ENCODE data around the gene OGFOD3. TPM values are rescaled to one million over a fixed set of nuclear protein-coding genes. Genes with fewer than 3 reads are reported as not detected.
"Not testable (repeated sequence)": the region's sequence is repeated elsewhere in the genome, so short reads cannot be mapped to it uniquely, and the experiment has no call there.

The OGFOD3 gene
- total and polyA plus RNA-seq, 2 donors = 10.0 to 31.5 TPM

DNA sequence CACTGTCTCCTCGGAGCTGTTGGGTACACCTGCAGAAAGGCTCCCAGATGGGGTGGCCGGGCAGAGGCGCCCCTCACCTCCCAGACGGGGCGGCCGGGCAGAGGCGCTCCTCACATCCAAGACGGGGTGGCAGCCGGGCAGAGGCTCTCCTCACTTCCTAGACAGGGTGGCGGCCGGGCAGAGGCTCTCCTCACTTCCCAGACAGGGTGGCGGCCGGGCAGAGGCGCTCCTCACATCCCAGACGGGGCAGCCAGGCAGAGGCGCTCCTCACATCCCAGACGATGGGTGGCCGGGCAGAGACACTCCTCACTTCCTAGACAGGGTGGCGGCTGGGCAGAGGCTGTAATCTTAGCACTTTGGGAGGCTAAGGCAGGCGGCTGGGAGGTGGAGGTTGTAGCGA, 35.3 kb upstream of the OGFOD3 start:
- 96% methylated on average over 21 of the region's 21 CpGs for WGBS
- H3K27ac ChIP-seq (ENCODE audit: low read depth) = not testable (repeated sequence)

DNA sequence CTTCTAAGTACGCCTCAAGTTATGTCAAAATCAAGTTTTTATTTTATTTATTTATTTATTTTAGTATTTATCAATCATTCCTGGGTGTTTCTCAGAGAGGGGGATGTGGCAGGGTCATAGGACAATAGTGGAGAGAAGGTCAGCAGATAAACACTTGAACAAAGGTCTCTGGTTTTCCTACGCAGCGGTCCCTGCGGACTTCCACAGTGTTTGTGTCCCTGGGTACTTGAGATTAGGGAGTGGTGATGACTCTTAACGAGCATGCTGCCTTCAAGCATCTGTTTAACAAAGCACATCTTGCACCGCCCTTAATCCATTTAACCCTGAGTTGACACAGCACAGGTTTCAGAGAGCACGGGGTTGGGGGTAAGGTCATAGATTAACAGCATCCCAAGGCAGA, 34.8 kb upstream of the OGFOD3 start:
- H3K36me3 ChIP-seq (ENCODE audit: insufficient read depth); H3K4me1 ChIP-seq (ENCODE audit: insufficient read depth); H3K4me3 ChIP-seq (ENCODE audit: low read depth, low read length); DNase-seq (ENCODE audit: extremely low spot score); H3K27ac ChIP-seq (ENCODE audit: low read depth): not testable (repeated sequence)
- 86% methylated on average over 7 of the region's 7 CpGs for WGBS

More for the DNA sequence above, 35.3 kb upstream of the OGFOD3 start:
- DNase-seq (ENCODE audit: extremely low spot score); H3K4me3 ChIP-seq (ENCODE audit: low read depth, low read length); H3K4me1 ChIP-seq (ENCODE audit: insufficient read depth); H3K36me3 ChIP-seq (ENCODE audit: insufficient read depth): not testable (repeated sequence)

DNA sequence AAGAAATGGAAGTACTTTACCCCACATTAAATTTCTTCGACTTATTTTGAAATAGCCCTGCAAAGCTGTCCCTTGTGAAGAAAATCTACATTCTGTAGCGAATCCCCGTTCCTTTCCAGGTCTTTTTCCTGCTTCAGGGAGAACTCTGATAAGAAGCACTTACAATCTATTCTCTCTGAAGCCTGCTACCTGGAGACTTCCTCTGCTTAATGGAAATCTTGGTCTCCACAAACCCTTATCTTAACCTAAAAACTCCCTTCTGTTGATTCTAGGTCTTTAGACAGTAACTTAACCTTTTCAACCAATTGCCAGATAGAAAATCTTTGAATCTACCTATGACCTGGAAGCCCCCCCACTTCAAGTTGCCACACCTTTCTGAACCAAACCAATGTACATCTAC, 33.8 kb upstream of the OGFOD3 start:
- Histone ChIP-seq H3K4me3 (ENCODE audit: low read depth, low read length) (no peak overlapping the region), H3K4me1 (ENCODE audit: insufficient read depth) (no peaks in the 10 kb centered on the region), H3K36me3 (ENCODE audit: insufficient read depth) (no peaks in the 10 kb centered on the region), H3K27ac (ENCODE audit: low read depth) (no peak overlapping the region)
- DNase-seq (ENCODE audit: extremely low spot score) = no peak
- 95% methylated on average over 3 of the region's 3 CpGs for WGBS

DNA sequence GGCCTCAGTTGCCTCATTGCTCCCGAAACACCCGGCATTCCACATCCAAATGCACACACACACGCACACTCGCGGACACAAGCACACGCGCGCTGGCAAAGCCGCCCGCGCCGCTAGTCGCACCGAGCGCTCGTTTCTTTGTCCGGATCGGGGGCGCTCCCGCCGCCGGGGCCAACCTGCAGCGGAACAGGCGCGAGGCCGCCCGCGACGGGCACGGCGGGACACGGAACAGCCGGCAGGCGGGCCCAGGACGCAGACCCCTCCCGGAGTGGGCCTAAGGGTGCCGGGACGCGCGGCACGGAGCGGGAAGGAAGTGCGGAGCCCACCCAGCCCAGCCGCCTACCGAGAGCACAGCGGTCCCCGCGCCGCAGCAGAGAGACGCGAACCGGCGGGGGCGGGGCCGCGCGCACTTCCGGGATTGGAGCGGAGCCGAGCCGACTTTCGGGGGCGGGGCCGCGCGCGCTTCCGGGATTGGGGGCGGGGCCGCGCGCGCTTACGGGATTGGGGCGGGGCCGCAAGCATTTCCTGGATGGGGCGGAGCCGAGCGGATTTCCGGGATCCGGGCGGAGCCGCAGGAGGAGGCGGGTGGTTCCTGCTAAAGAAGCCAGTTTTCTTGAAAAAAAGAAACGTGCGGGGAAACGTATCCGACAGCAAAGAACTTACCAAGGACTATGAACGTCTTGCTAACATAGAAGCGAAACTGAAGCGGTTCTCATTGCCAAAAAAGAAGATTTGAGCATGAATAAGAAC, 32.1 kb upstream of the OGFOD3 start, which contains the start of gene CYBC1:
CYBC1 (minus strand) TSS at position 396 of the 750 bp plus-strand sequence. CDS start 1,498 bp downstream, outside the sequence.
- Histone ChIP-seq H3K4me3 (ENCODE audit: low read depth, low read length) (peak within 1 kb of the TSS; percentile 93), H3K36me3 (ENCODE audit: insufficient read depth) (no peaks in the 10 kb centered on the region), H3K27ac (ENCODE audit: low read depth) (peak within 1 kb of the TSS; percentile 82), H3K4me1 (ENCODE audit: insufficient read depth) (no peaks in the 10 kb centered on the region)
- WGBS = under 1% methylated on average over 91 of the region's 91 CpGs
- DNase-seq (ENCODE audit: extremely low spot score) = peak; percentile 90

DNA sequence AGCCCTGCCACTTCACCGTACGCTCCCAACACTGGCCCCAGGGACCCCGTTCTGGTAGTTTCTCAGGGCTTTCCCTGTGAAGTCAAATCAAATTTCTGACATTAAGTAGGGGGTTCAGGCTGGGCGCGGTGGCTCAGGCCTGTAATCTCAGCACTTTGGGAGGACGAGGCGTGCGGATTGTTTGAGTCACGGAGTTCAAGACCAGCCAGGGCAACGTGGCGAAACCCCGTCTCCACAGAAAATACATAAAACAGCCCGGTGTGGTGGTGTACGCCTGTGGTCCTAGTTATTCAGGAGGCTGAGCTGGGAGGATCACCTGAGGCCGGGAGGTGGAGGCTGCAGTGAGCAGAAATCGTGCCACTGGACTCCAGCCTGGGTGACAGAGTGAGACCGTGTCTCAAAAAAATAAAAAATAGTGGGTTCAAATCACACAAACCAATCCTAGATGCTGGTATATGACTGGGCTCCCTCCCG, 31.5 kb upstream of the OGFOD3 start:
- no peak for DNase-seq (ENCODE audit: extremely low spot score)
- Histone ChIP-seq H3K4me1 (ENCODE audit: insufficient read depth) (no peaks in the 10 kb centered on the region), H3K27ac (ENCODE audit: low read depth) (peak overlapping the region; percentile 16), H3K4me3 (ENCODE audit: low read depth, low read length) (peak overlapping the region; percentile 93), H3K36me3 (ENCODE audit: insufficient read depth) (no peaks in the 10 kb centered on the region)
- 56% methylated on average over 18 of the region's 18 CpGs for WGBS

DNA sequence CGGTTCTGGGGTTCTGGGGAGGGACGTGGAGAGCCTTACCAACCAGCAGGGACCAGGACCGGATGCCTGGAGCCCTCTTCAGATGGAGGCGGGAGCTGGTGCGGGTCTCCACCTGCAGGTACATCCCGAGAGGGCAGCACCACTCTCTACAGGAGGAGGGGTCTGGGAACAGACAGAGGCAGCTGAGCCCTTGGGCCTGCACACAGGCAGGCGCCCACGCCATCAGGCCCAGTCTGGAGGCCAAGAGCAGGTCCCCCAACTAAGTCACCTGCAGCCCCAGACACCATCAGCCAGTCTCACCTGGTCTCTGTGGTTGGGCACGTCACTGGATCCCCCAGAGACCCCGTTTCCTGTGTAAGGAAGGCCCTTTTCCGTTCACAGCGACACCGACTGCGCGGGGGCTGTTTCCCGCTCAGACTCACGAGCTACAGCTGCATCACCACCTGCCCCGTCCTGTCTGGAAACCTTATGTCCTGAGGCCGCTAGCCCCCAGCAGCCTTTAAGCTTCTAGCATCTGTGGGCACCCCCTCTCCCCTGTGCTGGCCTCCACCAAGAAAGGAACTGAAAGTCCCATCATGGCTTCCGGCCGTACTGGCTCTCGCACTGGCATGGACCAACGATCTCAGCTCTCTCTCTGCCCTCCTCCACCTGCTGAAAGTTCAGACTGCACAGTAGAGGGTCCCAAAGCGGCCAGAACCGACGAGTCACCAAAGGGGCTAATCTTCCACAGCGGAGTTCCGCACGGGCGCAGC, 30.9 kb upstream of the OGFOD3 start:
- H3K4me1 ChIP-seq (ENCODE audit: insufficient read depth) = no peaks in the 10 kb centered on the region
- DNase-seq (ENCODE audit: extremely low spot score) = no peak
- 74% methylated on average over 30 of the region's 30 CpGs for WGBS

DNA sequence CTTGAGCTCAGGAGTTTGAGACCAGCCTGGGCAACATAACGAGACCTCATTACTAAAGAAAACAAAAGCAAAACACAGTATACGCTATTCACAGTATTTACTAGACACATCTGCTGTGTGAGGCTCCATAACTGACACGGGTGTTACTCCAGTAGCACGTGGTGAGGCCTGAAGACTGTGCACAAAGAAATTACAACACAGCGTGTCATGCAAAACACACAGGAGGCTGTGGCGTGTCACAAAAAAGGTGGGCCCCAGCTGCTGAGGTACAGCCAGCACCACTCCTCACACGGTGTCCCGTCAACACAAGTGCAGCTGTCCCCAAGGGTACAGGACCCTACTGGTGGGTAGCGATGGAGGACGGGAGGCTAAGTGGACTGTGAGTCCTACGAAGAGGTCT, 29.5 kb upstream of the OGFOD3 start:
- no peak for DNase-seq (ENCODE audit: extremely low spot score)
- Histone ChIP-seq H3K4me1 (ENCODE audit: insufficient read depth) (no peaks in the 10 kb centered on the region), H3K4me3 (ENCODE audit: low read depth, low read length) (no peak overlapping the region), H3K36me3 (ENCODE audit: insufficient read depth) (no peaks in the 10 kb centered on the region), H3K27ac (ENCODE audit: low read depth) (no peak overlapping the region)
- WGBS = 92% methylated on average over 11 of the region's 11 CpGs

More for the DNA sequence above, 30.9 kb upstream of the OGFOD3 start:
- no peaks in the 10 kb centered on the region for H3K36me3 ChIP-seq (ENCODE audit: insufficient read depth)
- H3K4me3 ChIP-seq (ENCODE audit: low read depth, low read length) = peak overlapping the region; percentile 93
- H3K27ac ChIP-seq (ENCODE audit: low read depth) = no peak overlapping the region

DNA sequence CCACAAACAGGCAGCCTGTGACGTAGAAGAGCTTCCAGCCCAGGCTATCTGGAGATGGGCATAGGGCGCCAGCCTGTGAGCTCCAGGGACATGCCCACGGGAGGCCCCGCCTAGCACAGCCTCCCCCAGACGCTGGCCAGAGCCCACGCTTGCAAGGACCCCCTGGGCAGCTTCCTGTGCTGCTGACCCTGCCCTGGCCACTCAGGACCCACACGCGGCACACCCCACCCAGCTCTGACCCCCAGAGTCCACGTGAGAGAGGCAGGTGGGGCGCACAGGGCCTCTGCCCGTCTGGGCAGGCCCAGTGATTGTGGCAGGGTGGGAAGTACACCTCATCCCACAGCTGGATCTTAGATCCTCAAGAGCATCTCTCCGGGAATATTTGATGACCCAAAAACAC, 28.3 kb upstream of the OGFOD3 start:
- H3K27ac ChIP-seq (ENCODE audit: low read depth) = no peak overlapping the region
- H3K4me3 ChIP-seq (ENCODE audit: low read depth, low read length) = no peak overlapping the region
- H3K36me3 ChIP-seq (ENCODE audit: insufficient read depth) = no peaks in the 10 kb centered on the region
- WGBS = 88% methylated on average over 12 of the region's 12 CpGs
- H3K4me1 ChIP-seq (ENCODE audit: insufficient read depth) = no peaks in the 10 kb centered on the region
- no peak for DNase-seq (ENCODE audit: extremely low spot score)

DNA sequence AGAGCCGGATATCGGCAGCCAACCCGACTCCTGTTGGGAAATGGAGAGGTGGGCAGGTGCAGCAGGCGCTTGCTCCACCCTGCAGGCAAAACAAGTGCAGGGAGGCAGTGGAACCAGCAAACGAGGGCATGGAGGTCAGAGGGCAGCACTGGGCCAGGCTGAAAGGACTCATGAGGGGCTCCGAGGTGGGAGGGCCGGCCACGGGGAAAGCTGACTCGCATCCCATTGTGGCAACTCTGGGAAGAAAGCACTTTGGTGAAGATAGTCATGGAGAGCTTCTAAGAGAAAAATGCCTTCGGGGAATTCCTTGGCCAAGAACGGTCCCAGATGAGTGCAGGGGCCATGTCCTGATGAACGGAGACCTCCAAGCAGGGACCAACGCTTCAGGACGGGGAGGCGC, 27.7 kb upstream of the OGFOD3 start:
- 91% methylated on average over 15 of the region's 15 CpGs for WGBS
- DNase-seq (ENCODE audit: extremely low spot score) = no peak
- no peak overlapping the region for H3K27ac ChIP-seq (ENCODE audit: low read depth)
- H3K4me3 ChIP-seq (ENCODE audit: low read depth, low read length) = no peak overlapping the region
- no peaks in the 10 kb centered on the region for H3K4me1 ChIP-seq (ENCODE audit: insufficient read depth)
- no peaks in the 10 kb centered on the region for H3K36me3 ChIP-seq (ENCODE audit: insufficient read depth)

DNA sequence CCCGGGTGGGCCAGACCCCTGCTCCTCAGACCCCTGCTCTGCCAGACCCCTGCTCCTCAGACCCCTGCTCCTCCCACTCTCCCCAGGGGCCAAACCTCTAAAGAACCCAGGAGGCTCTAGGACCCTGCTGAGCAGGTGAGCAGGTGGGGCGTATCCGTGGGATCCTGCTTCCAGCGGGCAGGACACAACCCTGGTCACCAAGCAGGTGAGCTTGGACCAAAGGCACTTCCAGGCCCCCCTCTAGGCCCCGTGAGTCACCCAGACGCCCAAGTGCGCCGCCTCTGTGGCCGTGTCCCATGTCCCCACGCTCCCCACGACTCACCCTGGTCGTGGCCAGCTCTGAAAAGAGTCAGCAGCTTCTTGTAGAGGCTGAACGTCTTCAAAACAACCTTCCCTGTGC, 27.2 kb upstream of the OGFOD3 start:
- Histone ChIP-seq H3K4me3 (ENCODE audit: low read depth, low read length) (no peak overlapping the region), H3K4me1 (ENCODE audit: insufficient read depth) (no peaks in the 10 kb centered on the region), H3K27ac (ENCODE audit: low read depth) (no peak overlapping the region), H3K36me3 (ENCODE audit: insufficient read depth) (no peaks in the 10 kb centered on the region)
- DNase-seq (ENCODE audit: extremely low spot score) = no peak
- 85% methylated on average over 13 of the region's 13 CpGs for WGBS

DNA sequence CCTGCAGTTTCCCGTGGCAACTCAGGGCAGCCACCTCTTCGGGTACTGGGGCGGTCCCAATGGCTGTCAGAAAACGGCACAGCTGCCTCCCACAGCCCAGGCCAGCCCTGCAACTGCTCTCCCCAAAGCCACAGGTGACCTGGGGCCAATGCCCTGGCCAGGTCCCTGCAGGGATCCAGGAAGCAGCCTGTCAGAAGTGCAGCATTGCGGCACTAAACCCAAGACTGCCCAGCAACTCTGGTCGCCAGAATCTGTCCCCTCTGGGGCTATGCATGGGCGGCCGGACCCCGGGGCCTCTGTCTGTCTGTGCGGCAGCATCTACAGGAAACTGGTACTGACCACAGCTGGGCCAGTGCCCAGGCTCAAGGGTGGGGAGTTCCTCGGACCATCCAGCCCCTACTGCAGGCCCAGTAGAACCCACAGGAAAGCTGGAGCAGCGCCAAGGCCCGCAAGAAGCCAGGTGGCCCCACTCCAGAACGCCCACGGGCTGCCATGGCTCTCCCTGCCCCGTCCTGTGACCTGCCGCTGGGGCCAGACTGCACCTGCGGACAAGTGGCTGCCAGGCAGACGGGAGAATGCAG, 26.6 kb upstream of the OGFOD3 start:
- Histone ChIP-seq H3K27ac (ENCODE audit: low read depth) (no peak overlapping the region), H3K4me3 (ENCODE audit: low read depth, low read length) (no peak overlapping the region), H3K4me1 (ENCODE audit: insufficient read depth) (no peaks in the 10 kb centered on the region), H3K36me3 (ENCODE audit: insufficient read depth) (no peaks in the 10 kb centered on the region)
- WGBS = 67% methylated on average over 19 of the region's 19 CpGs
- DNase-seq (ENCODE audit: extremely low spot score) = no peak

DNA sequence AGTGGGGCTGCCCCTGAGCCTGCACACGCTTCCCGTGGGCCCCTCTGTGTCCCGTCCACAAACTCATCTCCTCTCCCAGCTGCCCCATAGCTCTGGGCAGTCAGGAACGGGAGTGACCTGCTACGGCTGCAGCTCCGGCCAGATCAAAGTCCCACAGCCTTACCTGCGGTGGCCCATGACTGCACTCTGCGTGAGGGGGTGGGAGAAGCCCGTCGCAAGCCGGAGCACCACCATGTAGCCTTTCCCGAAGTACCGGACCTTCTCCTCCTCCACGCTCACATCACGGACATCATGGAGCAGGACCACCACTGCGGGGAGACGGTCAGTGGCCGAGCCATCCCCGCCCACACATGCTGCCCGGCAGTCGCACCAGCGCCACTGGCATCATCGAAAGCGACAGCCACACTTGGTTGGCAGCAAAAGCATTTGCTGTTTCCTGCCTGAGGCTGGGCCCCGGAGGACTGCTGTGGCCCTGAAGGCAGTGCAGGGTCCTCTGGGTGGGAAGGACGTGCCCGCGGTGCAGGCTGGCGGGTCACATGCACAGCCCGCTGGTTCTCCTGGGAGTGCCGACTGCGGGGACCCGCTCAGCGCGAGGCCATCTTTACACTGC, 26.0 kb upstream of the OGFOD3 start:
- no peak overlapping the region for H3K27ac ChIP-seq (ENCODE audit: low read depth)
- 90% methylated on average over 35 of the region's 35 CpGs for WGBS
- no peaks in the 10 kb centered on the region for H3K4me1 ChIP-seq (ENCODE audit: insufficient read depth)
- no peak for DNase-seq (ENCODE audit: extremely low spot score)
- H3K36me3 ChIP-seq (ENCODE audit: insufficient read depth) = no peaks in the 10 kb centered on the region
- H3K4me3 ChIP-seq (ENCODE audit: low read depth, low read length) = no peak overlapping the region

DNA sequence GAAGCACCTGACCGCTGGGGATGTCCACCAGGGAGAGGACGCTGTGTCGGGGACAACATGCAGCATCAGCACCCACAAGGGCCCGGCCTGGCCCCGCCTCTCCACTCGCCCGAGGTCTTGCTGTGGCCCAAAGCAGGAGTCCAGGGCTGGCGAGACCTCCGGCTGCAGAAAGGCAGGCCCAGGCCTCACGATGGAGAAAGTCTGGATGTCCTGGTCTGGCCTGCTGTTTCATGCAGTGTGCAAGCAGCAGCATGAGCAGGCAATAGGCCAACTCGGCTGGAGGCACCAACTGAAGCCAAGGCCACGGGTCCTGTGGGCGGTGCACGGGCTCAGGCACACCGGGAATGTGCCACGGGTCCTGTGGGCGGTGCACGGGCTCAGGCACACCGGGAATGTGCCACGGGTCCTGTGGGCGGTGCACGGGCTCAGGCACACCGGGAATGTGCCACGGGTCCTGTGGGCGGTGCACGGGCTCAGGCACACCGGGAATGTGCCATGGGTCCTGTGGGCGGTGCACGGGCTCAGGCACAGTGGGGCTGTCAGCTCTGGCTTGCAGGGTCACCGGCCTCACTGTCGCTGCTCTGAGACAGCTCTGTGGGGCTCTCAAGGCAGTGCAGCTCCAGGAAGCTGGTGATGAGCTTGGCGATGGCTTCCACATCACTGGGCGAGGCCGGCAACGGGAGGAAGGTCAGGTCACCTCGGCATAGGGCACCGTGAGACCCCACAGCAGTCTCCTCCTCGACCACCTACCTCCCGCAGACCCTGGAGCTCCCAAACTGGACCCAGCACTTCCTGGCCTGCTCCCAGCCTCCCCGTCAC, 25.3 kb upstream of the OGFOD3 start:
- no peak overlapping the region for H3K27ac ChIP-seq (ENCODE audit: low read depth)
- H3K4me3 ChIP-seq (ENCODE audit: low read depth, low read length) = no peak overlapping the region
- WGBS = 85% methylated on average over 35 of the region's 40 CpGs
- no peak for DNase-seq (ENCODE audit: extremely low spot score)
- H3K4me1 ChIP-seq (ENCODE audit: insufficient read depth) = no peaks in the 10 kb centered on the region
- no peaks in the 10 kb centered on the region for H3K36me3 ChIP-seq (ENCODE audit: insufficient read depth)

Measured in urinary bladder (tissue), 4 donors.